ENCODE data around the gene SOCS1. TPM values are rescaled to one million over a fixed set of nuclear protein-coding genes. Genes with fewer than 3 reads are reported as not detected.

SOCS1 gene
- 2.8 and 5.2 TPM in 2 replicates for total RNA-seq

GRCh38 chr16:11255737-11256660, at the start of gene SOCS1:
Gene SOCS1 (minus strand): TSS chr16:11256204. CDS start chr16:11255478, 726 bp downstream.

GRCh38 chr16:11280616-11281522, 24.9 kb upstream of the SOCS1 start, which contains the start of gene PRM1:
Gene PRM1 (minus strand): TSS chr16:11281330. CDS start chr16:11281238, 92 bp downstream.

GRCh38 chr16:11276143-11276895, 20.3 kb upstream of the SOCS1 start, which contains the start of gene PRM2:
Gene PRM2 (minus strand): TSS chr16:11276480. CDS start chr16:11276370, 110 bp downstream.

DNA sequence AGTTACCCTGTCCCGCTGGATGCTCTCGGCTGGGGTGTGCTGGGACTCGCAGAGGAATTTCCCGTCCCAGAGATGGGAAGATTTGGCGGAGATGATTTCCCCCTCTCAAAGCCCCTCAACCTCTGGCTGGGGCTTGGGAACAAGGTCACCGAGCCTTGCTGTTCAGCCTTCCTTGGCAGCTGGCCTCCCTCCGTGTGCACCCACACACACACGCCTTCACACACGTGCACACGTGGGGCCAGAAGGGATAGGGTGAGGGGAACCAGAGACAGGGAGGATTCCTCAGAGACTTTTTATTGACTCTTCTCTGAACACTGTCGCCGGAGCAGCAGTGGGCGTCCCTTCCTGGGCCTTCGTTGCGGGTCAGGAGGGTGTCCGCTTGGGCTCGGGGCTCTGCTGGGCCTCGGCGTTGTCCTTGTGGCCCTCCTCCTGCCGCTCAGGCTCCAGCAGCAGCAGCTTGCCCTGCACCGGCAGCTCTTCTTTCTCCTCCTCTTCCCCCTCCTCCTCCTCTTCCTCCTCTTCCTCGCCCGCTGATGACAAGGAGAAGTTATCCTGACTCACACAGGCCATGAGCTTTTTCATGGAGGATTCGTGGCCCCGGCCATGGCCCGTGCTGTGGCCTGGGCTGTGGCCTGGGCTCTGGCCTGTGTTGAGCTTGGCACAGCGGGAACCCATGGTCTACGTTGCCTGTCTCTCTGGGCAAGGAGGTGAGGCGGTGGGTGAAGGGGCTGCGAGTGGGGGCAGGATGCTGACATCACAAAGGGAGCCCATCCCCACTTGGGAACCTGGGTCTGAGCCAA, 17.1 kb upstream of the SOCS1 start, which contains the start of gene PRM3:
Gene PRM3, minus strand, starts transcription at position 709 of the 800 bp plus-strand sequence. Its CDS starts 34 bp downstream, at position 675.

DNA sequence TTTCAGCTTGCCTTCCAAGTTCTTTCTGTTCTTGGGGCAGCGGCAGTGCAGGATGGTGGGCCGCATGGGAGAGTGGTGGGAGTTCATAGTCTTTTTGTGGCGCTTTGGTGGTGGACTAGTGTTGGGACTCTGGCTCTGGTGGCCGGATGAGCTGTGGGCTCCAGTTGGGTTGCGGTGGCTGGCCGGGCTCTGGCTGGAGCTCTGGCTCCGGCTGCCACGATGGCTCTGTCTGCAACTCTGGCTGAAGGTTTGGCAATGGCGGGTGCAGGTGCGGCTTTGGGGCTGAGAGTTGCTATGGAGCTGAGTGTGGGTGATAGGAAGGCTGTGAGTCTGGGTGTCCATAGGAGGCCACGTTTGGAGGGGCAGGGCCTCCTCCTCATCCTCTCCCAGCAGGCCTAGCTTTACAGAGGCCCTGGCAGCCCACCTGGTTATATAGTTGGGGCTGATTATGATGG, 12.9 kb upstream of the SOCS1 start, which contains the start of gene TNP2:
Gene TNP2, minus strand, starts transcription at position 405 of the 455 bp plus-strand sequence. Its CDS starts 63 bp downstream, at position 342.

Small RNAs within 50 kb of the gene (small RNA-seq; reads per million reads assigned to genes)
- not detected for gene RF00554

Other genes with a start within 250 kb of the SOCS1 start
- not detected in 2 replicates for gene TNP2, start 13.1 kb upstream of the SOCS1 start, total RNA-seq
- not detected in 2 replicates for gene PRM3, start 17.4 kb upstream of the SOCS1 start, total RNA-seq
- not detected in 2 replicates for gene PRM2, start 20.3 kb upstream of the SOCS1 start, total RNA-seq
- not detected in 2 replicates for gene PRM1, start 25.1 kb upstream of the SOCS1 start, total RNA-seq
- gene RMI2, start 89.3 kb upstream of the SOCS1 start, total RNA-seq = 3.1 and 3.2 TPM in 2 replicates